Chondrocyte (in vitro differentiated cells): ENCODE data around the gene SLC37A3. TPM values are rescaled to one million over a fixed set of nuclear protein-coding genes. Genes with fewer than 3 reads are reported as not detected.
"Not testable (repeated sequence)": the region's sequence is repeated elsewhere in the genome, so short reads cannot be mapped to it uniquely, and the experiment has no call there.

Source experiments
- DNase-seq: peaks from one replicate; pipeline ENCODE4 v3.0.0; 2021; ENCODE audit warnings: mixed read lengths, low spot score
- H3K27ac Mint-ChIP-seq: one replicate; pipeline ENCODE4 v1.8.0; 2021; ENCODE audit warnings: mild to moderate bottlenecking, moderate library complexity, mixed read lengths; ENCODE audit not compliant: unreplicated experiment
- H3K27me3 Mint-ChIP-seq: 2 replicates; pipeline ENCODE4 v1.8.0; 2021; ENCODE audit warnings: low read depth, mixed read lengths
- H3K36me3 Mint-ChIP-seq: 2 replicates; pipeline ENCODE4 v1.8.0; 2021; ENCODE audit warnings: low read depth, mixed read lengths
- H3K4me1 Mint-ChIP-seq: 2 replicates; pipeline ENCODE4 v1.8.0; 2021; ENCODE audit warnings: low read depth, mild to moderate bottlenecking, mixed read lengths
- H3K4me3 Mint-ChIP-seq: one replicate; pipeline ENCODE4 v1.8.0; 2021; ENCODE audit warnings: mild to moderate bottlenecking, moderate library complexity, mixed read lengths; ENCODE audit not compliant: unreplicated experiment
- H3K9me3 Mint-ChIP-seq: 2 replicates; pipeline ENCODE4 v1.8.0; 2021; ENCODE audit warnings: low read depth, mixed read lengths
- CTCF ChIP-seq: fragments of 200-600 bp; sonication (generic); IDR thresholded peaks from 2 replicates; pipeline ENCODE4 v1.5.0; 2021; ENCODE audit warnings: antibody characterized with exemption, mild to moderate bottlenecking, moderate library complexity
- total RNA-seq: library from RNA; stranded (reverse); gene quantifications from 3 replicates; pipeline ENCODE4 v1.2.1, GENCODE V29; 2021

The SLC37A3 gene
- total RNA-seq, 1 donor from 2014 or later, result 68.1 TPM

- Mint-ChIP-seq H3K4me3 (no peak overlapping the region), H3K4me1 (peaks cover 11% of the 10 kb centered on the region), H3K27me3 (no peaks in the 10 kb centered on the region), H3K36me3 (peaks cover 23% of the 10 kb centered on the region), H3K9me3 (no peaks in the 10 kb centered on the region), H3K27ac (no peak overlapping the region)
- no peak for DNase-seq
- no peak for TF ChIP-seq CTCF
These were observed 50.0 kb downstream of the SLC37A3 start for GRCh38 chr7:140348161-140348849.

GRCh38 chr7:140347218-140347617 is 51.1 kb downstream of the SLC37A3 start:
- no peak for DNase-seq
- Mint-ChIP-seq H3K9me3 (no peaks in the 10 kb centered on the region), H3K27ac (no peak overlapping the region), H3K36me3 (peaks cover 25% of the 10 kb centered on the region), H3K27me3 (no peaks in the 10 kb centered on the region), H3K4me3 (no peak overlapping the region), H3K4me1 (peaks cover 20% of the 10 kb centered on the region)
- no peak for TF ChIP-seq CTCF

- H3K9me3 Mint-ChIP-seq, result no peaks in the 10 kb centered on the region
- peaks cover 25% of the 10 kb centered on the region for H3K36me3 Mint-ChIP-seq
- no peak for TF ChIP-seq CTCF
- DNase-seq, result no peak
- H3K27ac Mint-ChIP-seq, result no peak overlapping the region
- peaks cover 21% of the 10 kb centered on the region for H3K4me1 Mint-ChIP-seq
- no peaks in the 10 kb centered on the region for H3K27me3 Mint-ChIP-seq
- no peak overlapping the region for H3K4me3 Mint-ChIP-seq
These were observed 52.9 kb downstream of the SLC37A3 start for GRCh38 chr7:140345426-140345825.

GRCh38 chr7:140342727-140343514 is 55.4 kb downstream of the SLC37A3 start:
- DNase-seq, result no peak
- H3K4me1 Mint-ChIP-seq, result peaks cover 10% of the 10 kb centered on the region
- H3K27me3 Mint-ChIP-seq, result no peaks in the 10 kb centered on the region
- peak overlapping the region; percentile 57 for H3K27ac Mint-ChIP-seq
- no peak overlapping the region for H3K4me3 Mint-ChIP-seq
- TF ChIP-seq CTCF, result peak; percentile 66
- peaks cover 27% of the 10 kb centered on the region for H3K36me3 Mint-ChIP-seq
- H3K9me3 Mint-ChIP-seq, result no peaks in the 10 kb centered on the region

GRCh38 chr7:140338959-140339358 is 59.4 kb downstream of the SLC37A3 start:
- H3K4me3 Mint-ChIP-seq, H3K27ac Mint-ChIP-seq, H3K27me3 Mint-ChIP-seq, DNase-seq, H3K9me3 Mint-ChIP-seq: not testable (repeated sequence)
- Mint-ChIP-seq H3K4me1 (peaks cover 10% of the 10 kb centered on the region), H3K36me3 (peaks cover 37% of the 10 kb centered on the region)
